Stimulated activated CD8-positive, alpha-beta memory T cell treated with anti-CD3 and anti-CD28 coated beads, Interleukin-15, amount 100 ng/mL, for 24 hours (primary cell): ENCODE measurements around the gene KRT72.
A peak's percentile ranks its signal among the peaks of the same experiment; 100 is the strongest.

Experiments
- DNase-seq: peaks from one replicate; pipeline ENCODE4 v3.0.0-alpha.2; 2020; ENCODE audit warnings: low read depth

KRT72 gene

DNA sequence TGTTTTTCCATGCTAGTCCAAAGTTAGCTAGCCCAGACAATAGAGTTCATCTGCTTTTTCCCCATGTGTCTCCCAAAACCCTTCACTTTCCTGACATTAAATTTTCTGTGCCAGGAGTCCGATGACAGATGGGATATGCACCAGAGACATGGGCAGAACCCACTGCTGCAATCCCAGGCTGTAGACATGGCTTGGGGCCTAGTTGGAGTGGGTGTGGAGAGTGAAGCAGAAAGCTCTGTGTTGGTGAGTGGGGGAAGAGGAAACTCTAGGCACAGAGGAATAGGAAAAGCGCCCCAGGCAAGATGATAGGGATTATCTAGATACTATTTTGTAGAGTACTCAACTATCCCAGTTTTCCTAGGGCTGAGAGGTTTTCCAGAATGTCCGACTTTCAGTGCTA, 22.8 kb downstream of the KRT72 start:
- DNase-seq = no peak

DNA sequence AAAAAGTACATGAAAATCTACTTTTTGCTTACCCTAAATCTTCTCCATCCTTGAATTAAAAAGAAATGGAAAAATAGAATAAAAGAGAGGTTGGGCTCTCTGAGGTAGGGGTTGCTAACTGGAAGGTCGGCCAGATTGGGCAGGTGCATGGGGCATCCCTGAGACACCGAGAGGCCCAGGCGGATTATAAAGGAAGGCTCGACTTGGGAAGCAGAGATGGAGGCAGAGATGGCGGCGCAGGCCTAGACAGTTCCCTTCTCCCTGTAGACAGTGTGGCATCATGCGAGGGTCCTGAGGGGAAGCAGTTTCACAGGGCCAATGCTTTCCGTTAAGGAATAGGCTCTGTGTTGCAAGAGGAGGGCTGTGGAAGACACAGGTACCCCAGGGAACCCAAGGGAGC, 23.9 kb downstream of the KRT72 start:
- DNase-seq = no peak

DNA sequence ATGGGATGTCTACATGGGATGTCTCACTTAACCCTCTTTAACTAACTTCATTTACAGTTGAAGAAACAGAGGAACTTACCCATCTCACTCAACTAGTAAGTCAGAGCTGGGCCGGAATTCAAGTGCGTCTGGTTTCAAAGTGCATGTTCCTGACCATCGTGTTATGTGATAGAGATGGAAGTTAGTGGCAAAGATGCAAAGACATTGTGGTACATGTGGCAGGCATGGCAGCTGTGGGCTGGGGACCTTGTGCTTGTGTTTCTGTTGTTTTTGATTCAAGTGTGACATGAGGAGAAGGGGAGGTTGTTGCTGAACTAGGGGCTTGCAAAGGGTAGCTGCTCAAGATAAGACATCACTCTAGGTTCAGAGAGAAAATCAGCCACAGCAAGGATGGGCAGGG, 25.3 kb downstream of the KRT72 start:
- no peak for DNase-seq

DNA sequence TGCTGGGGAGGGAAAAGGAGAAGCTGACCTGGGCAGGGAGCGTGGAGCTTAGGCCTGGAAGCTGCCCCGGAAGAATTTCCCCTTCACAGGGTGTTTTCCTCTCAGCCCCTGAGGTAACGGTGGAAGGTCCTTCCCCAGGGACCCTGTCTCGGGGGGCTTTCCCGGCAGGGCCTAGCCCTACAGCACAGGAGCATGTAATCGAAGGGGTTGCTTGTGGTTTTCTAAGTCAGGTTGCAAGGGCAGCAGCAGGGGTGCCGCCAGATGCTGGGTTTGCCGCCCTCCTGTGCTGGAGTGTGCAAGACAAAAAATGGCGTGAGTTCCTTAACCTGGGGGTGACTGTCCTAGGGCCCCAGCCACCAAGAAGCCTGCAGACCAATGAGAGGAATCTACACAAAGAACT, 26.0 kb downstream of the KRT72 start:
- DNase-seq = no peak

DNA sequence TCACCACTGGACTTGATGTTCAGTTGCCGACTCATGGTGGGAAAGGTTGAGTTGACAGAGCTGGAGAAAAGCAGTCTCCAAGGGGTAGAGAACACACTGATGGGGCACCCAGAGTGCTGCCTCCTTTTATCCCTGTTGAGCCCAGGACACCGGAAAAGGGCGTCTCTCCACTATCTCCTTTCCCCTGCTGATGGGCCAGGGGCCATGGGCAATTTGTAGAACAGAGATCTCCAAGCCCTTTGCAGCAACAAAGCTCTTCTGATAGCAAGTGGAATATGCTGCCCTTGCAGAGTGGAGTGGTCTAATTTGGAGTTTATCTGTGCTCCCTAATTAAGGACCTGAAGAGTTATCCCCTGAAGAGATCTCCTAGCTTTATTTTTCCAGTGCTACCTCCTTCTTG, 27.5 kb downstream of the KRT72 start, which contains the start of gene KRT74:
KRT74 (minus strand) TSS at position 101 of the 400 bp plus-strand sequence; CDS start at position 35, 66 bp downstream.
- DNase-seq = no peak

DNA sequence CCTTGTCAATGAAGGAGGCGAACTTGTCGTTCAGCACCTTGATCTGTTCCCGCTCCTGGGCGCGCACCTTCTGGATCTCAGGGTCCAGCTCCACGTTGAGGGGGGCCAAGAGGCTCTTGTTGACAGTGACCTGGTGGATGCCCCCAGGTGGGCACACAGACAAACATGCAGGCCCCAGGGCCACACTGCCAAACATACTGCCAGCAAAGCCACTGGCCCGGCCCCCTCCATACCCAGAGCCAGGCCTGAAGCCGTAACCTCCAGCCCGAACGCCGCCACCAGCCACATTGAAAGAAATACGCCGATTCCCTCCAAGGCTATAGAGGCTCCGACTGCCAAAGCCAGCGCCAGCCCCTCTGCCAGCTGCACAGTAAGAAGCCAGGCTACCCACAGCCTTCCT, 28.0 kb downstream of the KRT72 start:
- DNase-seq = no peak

DNA sequence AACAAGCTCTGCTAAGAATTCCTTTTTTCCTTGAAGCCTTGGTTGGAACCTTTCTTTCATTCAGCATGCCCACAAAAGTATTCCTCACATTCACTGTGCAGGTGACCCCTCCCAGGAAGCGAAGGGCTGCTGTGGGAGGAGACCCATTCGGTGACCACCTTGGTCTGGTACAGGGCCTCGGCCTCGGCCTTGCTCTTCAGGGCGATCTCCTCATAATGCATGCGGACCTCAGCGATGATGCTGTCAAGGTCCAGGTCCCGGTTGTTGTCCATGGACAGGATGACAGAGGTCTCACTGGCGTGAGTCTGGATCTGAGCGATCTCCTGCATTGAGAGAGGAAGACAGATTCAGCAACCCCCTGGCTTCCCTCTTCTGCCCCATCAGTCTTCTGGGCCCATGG, 30.8 kb downstream of the KRT72 start:
- DNase-seq = no peak

DNA sequence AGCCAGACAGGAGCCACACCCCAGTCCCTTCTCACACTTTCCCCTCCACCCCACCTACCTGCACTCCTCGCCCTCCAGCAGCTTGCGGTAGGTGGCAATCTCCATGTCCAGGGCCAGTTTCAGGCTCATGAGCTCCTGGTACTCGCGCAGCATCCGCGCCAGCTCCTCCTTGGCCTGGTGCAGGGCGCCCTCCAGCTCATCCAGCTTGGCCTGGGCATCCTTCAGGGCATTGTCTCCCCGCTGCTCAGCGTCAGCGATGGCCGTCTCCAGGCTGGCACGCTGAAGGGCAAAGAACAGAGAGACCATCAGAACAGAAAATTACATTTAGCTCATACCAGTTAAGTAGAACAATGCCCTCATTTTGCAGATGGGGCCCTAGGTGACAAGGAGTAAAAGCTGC, 33.2 kb downstream of the KRT72 start:
- DNase-seq = no peak

DNA sequence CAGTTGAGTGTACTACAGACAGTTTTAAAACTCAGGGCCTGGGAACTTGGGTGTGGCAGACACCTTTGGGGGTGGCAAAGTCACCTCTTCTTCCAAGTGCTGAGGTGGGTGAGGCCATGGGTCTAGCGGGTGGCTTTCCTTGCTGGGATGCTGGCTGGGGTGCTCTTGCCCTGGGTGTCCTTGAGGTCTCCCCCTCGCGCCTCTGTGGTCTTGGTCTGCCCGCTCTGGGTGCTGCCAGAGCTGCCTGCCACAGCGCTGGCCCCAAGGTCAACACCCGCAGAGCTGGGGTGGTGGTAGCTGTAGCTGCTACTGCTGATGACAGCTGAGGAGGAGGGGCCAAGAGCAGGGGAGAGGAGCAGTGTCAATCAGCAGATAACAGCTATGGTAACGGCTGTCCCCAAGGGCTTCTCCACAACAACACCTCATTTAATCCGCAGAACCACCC, 34.4 kb downstream of the KRT72 start:
- peak; percentile 7 for DNase-seq

DNA sequence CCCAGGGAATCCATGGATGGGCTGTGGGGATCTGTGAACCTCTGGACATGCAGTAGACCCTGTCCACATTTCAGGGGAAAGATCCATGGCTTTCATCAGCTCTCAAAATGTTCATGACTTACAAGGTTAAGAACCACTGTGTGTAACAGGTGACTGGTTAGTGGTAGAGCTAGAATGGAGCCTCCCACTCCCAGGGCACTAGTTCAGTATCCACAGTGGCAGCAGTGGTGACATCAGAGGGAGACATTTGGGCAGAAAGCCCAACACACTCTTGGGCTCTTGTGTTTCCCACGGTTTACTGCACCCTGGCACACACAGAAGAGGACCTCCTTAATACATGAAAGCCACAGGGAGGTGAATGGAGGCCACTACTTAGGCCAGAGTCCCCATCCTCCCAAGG, 36.7 kb downstream of the KRT72 start:
- DNase-seq = no peak

DNA sequence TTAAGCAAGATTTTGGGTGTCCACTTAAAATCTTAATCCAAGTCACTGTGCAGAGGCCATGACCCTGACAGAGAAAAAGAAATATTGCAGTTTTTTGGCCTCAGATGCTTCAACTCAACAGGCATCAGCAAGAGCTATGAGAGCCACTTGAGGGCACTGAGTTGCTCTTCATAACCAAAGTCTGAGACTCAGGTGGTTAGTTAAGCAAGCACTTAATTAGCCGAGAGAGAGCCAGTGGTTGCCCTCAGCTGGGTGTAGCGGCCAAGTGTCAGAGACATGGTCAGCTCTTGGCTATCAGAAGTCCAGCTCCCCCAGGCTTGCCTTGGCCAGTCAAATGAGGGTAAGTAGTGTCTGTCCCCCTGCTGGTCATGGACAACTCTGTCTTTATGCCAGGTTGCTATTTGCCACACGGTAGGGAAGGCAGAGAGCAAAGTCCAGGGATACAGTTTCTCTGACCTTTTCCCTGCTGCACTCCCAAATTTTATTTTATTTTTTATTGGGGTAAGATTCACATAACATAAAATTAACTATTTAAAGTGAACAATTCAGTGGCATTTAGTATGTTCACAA, 39.3 kb downstream of the KRT72 start:
- DNase-seq = no peak

DNA sequence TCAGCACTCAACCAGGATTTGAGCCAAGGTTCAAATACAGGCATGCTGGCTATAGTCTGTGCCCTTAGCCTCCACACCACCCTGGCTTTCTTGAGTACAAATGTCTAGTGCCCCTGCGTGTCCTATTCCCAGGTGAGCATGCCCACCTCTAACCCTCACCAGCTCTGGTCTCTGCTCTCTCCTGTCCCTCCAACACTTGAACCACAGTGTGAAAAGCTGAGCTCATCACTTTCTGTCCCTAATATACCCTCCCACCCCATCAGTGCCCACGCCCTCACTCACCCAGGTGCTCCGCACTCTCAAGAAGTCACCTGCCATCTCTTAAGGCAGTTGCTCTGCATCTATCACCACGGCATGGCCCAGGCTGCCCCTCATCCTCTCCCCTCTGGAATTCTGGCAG, 41.3 kb downstream of the KRT72 start:
- DNase-seq = no peak

DNA sequence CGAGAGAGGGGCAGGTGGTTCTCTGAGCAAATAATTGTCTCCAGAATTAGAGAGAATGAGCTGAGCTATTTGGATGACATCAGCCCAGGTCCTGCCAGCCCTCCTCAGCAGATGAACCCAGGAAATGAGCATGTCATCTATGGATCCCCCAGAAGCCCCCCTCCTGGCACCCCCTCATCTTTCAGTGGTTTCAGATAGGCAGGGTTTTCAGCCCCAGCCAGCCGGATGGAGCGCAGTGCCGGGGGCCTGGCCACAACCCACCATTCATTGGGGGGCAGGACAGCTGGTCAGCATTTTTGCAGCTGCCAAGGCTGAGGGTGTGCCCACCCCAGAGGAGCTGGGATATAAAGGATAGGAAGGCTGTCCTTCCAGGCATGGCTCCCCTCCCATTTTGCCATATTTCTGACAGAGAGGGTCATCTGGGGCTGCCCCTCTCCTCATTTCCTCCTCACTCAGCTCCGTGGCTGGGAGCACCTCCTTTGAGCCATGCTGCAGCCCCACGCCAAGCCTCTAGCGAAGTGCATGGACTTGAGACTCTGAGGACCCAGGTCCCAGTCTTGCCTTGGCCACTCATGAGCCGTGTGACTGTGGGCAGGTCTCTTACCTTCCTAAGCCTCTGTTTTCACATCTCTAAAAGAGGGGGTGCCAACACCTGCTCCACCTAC, 42.4 kb downstream of the KRT72 start:
- no peak for DNase-seq

DNA sequence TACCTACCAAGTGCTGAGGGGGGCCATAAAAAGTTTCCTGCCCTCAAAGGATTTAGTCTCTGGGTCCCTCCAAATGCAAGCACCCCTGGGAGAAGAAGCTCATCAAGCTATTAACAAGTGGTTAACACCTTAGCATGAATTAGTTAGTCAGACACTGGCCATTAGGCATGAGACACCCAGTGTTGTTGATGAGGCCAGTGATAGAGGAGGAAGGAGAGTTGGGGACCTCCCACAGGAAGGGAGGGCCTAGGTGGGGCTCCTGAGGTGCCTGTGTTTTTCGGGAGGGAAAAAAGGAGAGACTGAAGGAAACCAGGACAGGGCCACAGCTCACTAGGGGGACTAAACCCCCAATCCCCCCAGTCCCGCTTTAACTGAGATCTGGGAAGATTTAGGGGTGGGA, 43.8 kb downstream of the KRT72 start:
- DNase-seq = no peak

DNA sequence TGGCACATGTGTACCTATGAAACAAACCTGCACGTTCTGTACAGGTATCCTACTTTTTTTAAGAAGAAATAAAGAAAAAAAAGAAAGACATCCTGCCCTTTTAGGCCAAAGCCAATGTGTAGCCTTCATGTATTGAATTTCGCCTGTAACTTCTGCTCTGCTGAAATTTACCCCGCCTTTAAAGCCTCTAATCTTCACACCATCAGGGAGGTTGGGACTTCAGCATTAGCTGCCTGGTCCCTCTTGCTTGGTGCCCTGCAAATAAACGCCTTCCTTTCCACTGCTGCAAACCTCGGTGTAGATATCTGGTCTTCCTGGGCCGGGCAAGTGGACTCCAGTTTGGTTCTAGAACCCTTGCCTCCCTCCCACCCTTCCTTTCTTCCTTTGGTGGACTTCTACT, 45.7 kb downstream of the KRT72 start:
- DNase-seq = no peak

DNA sequence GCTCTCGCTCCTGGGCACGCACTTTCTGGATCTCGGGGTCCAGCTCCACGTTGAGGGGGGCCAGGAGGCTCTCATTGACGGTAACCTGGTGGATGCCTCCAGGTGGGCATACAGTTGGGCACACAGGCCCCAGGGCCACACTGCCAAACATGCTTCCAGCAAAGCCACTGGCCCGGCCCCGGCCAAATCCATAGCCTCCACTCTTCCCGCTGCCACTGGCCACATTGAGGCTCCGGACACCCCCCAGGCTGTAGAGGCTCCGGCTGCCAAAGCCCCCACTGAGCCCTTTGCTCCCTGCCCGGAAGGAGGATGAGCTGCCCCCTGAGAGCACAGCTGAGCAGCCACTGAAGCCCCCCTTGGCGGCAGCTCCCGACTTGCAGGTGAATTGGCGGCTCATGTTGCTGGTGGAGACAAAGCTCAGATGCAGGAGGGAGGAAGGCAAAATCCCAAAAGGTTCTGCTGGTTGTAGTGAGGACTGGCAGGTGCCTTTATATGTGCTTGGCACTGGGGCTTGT, 48.5 kb downstream of the KRT72 start, which contains the start of gene KRT71:
KRT71 (minus strand) TSS at position 465 of the 515 bp plus-strand sequence; CDS start at position 397, 68 bp downstream.
- DNase-seq = no peak

DNA sequence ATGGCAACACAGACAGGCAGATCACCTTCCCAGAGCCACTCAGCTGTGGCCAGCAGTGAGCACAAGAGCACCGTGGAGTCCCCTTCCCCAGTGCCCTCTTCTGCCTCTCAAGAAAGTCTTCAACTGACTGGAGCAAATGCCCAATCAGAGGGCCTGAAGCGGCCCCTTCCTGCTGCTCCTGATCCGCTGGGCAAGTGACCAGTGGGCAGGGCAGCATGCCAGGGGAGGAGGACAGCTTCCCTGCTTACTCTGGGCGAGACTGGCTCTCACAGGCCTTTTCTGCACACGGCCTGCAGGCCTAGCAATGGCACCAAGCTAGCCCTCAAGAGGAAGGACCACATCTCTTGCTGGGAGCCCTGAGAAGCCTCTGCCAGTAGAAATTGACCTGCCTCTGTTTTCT, 49.2 kb downstream of the KRT72 start:
- DNase-seq = no peak

DNA sequence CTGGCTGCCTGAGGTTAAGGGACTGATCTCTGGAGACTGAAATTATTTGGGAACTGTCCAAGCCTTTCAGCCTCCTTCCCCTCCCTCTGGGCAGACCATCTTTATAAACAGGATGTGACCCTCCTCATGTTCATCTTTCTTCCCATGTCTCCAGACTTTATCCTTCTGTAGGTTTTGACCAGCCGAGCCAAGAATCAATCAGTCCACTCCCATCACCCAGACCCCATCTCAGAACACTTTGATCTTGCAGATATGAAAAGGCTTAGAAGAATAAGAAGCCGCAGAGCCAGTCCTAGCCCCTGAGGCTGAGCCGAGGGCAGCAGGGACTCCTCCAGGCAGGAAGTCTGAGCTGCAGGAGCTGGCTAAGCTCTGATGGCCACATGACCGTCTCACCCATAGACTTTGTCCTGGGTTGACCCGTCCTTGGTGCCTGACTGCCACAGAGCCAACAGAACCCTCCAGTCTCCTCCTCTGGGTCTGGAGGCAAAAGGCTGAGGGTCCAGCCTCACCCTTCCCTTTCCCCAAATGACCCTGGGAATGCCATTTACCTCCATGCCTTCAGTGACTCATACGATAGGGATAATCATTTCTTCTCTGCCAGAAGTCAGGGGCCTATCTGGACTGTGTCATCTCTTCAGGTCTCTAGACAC, 49.9 kb downstream of the KRT72 start:
- DNase-seq = no peak

DNA sequence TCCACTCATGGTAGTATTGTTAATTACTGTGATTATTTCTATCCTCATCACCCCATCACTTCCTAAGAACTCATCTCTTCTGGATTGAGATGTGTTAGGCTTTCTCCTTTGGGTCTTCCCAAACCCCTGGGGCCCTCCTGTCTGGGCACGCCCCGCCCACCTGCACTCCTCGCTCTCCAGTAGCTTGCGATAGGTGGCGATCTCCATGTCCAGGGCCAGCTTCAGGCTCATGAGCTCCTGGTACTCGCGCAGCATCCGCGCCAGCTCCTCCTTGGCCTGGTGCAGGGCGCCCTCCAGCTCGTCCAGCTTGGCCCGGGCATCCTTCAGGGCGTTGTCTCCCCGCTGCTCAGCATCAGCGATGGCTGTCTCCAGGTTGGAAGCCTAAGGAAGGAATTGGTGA, 55.1 kb downstream of the KRT72 start:
- DNase-seq = no peak

DNA sequence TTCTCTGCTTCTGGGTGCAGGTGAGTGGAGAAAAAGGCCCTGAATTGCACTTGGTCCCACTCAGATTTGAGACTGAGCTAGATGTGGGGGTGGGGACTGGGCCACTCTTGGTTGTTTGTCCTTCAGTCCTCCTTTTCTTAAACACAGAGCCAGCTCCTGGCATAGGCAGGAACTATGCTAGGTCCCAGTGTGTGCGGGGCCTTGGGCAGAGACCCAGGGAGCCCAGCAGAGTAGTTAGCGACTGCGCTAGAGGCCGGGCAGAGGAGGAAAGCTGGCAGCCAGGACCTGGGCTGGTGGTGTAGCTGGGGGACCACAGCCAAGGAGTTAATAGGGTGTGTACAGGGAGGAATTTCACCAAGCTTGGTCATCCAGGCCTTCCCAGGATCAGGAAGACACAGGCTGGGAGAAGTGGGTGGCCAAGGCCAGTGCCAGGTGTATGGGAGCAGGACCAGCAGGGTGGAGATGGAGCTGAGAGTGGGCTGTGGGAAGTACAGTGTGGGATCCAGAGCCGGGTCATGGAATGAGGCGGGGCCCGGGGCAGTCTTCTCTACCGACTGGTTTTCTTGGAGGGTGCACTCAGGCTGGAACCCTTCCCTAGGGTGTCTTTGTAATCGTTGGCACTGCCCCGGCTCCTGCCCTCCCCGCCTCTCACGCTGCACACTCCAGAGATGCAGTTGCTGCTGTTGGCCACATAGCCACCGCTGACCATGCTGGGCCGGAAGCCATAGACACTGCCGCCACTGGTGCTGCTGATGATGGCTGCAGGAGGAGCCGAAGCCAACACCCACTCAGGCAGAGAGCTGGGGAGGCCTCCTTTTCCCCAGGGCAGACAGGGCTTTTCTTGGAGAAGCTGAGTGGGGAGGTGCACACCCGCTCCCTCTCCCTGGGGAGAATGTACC, 57.0 kb downstream of the KRT72 start:
- DNase-seq = no peak

DNA sequence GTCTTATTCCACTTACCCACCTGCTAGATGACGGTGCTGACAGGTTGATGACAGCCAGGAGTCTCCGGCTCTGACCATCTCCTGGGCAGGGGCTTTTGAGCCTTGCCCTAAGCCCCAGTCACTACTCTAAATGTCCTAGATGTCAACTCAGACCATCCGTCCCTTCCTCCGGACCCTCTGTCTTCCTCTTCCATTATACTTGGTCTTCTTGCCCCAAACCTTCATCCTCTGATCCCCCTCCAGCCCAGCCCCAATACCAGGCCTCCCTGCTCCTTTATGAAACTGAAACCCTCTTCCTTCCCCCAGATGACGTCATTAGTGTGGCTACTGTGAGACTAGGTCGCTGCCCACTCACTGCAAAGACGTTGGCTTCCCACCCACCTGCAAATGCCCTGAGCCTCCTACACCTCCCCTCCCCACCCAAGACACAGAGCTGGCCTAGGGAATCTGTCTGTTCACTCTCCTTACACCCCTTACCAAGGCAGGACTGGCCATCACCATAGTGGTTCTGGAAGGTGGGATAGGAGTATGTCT, 58.4 kb downstream of the KRT72 start:
- DNase-seq = no peak

DNA sequence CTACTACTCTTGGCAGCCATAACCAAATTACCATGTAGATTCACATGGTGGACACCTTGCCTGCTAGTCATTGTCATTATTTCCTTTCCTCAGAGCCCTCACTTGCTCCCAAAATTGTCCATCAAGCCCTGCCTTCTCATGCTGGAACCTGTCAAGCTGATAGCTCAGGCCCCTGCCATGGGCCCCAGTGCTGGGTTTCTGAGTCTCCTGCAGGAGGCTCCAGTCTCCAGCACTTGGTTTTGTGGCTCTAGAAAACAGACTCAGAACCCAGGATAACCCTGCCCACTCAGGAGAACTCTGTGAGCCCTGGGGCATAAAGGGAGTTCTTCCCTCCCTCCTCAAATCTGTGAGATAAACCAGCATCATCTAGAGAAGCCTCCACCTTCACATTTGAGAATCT, 59.1 kb downstream of the KRT72 start:
- DNase-seq = no peak
